Activated CD4-positive, CD25-positive, alpha-beta regulatory T cell treated with anti-CD3 and anti-CD28 coated beads, Interleukin-2, amount 50 U/mL, for 16 hours (primary cell): ENCODE measurements around the gene REPIN1.
"Not testable (repeated sequence)": the region's sequence is repeated elsewhere in the genome, so short reads cannot be mapped to it uniquely, and the experiment has no call there.

ENCODE experiments used
- DNase-seq: peaks from one replicate; pipeline ENCODE4 v3.0.0-alpha.2; 2020; ENCODE audit warnings: low read depth, low spot score

Gene REPIN1

GRCh38 chr7:150375662-150376521 is 7.3 kb downstream of the REPIN1 start:
- DNase-seq = no peak

DNA sequence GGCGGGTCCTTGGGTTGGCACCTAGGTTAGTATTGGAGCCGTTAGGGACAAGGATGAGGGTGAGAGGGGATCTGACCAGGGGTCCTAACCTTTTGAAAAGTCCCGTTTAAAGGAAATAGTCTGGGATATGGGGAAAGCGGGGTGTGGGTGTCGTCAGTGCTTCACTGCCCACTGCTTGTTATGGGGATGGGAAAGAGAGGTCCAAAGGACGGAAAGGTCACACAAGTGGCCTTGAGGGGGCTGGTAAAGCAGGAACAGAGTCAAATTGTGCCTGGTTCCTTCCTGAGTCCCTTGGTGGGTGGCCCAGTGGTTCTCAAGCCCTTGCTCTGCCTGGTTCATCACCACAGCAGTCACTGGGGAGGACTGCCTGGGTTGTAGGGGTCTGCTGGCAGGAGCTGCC is 7.9 kb downstream of the REPIN1 start:
- no peak for DNase-seq

DNA sequence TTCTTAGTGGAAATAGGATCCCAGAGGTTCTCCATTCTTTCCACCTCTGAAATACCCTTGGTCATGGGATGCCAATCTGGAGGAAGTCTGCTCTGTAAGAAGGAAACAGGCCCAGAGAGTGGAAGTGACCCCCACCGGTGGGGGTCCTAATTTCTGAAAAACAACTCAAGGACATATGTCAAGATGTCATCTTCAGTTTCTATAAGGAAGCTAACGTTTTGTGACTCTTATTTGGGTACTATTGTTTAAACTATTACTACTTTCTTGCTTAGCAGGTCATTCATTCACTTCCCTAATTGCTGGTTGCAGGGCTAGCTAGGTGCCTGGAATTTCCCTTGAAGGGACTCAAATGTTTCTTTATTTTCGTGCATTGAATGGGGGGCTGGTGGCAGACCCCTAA is 8.6 kb downstream of the REPIN1 start:
- no peak for DNase-seq

DNA sequence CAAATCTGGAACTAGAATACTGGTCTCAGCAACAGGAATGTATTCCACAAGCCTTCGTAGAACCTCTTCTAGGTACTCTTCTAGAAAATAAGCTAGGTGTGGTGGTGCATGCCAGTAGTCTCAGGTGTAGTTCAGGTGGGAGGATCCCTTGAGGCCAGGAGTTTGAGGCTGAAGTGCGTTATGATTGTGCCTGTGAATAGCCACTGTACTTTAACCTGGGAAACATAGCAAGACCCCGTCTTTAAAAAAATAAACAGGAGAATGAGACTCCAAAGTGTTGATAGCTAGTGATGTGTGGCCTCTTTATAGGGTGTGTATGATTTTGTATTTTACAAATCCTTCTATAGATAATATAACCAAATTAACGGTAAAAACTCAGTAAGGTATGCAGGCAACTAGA is 9.0 kb downstream of the REPIN1 start:
- no peak for DNase-seq

DNA sequence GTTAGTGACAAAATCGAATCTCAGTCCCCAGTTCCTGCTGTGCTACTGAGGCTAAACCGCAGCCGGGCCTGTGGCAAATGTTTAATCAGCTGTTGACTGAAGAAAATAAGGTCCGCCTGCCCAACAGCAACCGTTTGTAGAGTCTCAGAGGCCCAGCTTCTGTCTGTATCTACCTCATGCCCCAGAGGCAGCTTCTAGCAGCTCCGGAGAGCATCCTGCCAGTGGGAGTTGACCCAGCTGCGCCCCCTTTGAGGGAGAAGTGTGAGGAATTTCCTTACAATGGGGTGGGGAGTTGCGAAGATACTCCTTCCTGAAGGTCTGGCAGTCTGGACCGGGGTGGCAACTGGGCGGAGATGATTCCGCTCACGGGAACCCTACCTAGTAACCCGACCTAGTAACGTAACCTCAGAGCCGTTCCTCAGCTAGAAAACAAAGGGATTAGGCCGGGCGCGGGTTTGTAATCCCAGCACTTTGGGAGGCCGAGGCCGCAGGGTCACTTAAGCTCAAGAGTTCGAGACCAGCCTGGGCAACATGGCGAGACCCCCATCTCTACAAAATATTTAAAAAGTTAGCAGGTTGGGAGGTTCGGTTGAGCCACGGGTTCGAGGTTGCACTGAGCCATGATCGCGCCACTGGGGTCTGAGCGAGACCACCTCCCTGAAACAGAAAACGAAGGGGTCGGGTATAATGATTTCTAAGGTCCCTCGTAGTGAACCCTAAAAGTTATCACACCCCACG is 9.7 kb downstream of the REPIN1 start:
- DNase-seq = no peak

GRCh38 chr7:150378853-150379440 is 10.3 kb downstream of the REPIN1 start, which contains the start of gene ZNF775:
Gene ZNF775 (plus strand): TSS chr7:150379330. CDS start chr7:150388471, 9,141 bp downstream.
- peak; percentile 88 for DNase-seq

DNA sequence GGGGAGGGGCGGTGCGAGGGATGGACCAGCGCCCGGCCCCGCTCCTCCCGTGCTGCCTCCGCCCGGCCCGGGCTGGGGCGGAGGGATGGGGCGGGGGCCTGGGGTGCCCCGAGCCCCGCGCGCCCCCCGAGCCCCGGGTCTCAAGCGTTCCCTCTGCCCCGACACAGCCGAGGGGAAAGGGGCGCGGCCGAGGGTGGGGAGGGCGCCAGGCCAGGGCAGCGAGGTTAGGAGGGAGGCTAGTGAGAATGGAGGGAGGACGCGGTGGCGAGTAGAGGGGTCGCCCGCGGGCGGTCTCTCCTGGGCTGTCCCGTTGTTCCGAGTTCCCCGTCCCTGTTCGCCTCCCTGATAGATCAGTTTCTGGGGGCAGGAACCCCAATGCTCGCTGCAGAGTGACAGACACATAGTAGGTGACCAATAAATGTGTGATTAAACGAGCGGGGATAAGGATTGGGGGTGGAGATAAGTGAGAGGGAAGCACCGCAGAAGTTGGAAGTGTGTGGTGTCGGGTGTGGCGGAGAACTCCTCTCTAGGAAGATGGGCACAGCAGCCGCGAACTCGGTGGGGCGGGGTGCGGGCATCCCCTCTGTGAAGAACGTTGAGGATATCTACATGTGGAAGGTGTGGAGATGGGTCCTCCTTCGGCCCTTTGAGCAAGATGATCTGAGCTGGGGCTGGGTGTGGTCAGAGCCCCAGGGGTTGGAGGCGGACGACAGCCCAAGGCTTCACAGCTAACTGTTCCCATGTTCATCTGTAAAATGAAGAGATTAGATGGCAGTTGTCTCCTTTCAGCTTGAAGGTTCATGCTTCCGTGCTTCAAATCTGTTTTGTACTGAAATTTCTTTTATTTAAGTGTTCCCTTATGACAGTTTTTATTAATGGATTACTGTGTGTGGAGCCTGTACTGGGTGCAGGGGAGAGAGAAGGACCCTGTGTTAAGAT is 11.1 kb downstream of the REPIN1 start:
- DNase-seq = no peak

GRCh38 chr7:150380463-150380862 is 11.8 kb downstream of the REPIN1 start:
- no peak for DNase-seq

- DNase-seq = no peak
Measured at GRCh38 chr7:150381096-150381495, 12.5 kb downstream of the REPIN1 start.

- no peak for DNase-seq
Measured at GRCh38 chr7:150381785-150382122, 13.1 kb downstream of the REPIN1 start.

- no peak for DNase-seq
Measured at GRCh38 chr7:150382123-150382843, 13.7 kb downstream of the REPIN1 start.

- no peak for DNase-seq
Measured at GRCh38 chr7:150382844-150383225, 14.2 kb downstream of the REPIN1 start.

DNA sequence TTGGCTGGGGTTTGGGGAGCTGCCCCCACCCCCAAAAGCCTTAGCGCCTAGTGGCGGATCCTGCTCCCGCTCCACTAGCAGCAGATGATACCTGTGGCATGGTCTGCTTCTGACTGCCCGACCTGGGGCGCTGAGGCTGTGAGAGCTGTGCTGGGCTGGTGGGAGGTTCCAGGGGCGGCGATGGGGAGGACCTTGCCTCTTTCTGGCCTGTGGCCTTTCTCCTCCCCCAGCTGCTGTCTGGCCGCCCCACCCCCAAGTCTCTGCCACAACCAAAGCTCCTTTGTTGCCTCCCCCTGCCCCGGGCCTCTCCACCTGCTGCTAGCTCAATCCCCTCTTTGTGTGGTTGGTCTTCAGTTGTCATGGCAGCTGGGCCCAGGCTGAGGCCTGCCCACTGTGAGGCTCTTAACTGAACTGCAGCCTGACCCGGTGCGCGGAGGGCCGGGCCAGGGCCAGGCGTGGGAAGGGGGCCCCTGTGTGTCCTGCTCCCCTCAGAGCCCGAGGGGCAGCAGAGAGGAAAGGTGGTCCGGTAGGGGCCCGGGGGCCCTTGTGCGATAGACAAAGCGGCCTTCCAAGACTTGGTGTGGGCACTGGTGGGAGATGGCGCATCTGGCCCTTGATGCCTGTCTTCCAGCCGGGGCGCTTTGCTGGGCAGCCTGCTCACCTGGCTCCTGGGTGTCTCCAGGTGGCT is 15.2 kb downstream of the REPIN1 start:
- no peak for DNase-seq

GRCh38 chr7:150384406-150385301 is 16.0 kb downstream of the REPIN1 start:
- no peak for DNase-seq

DNA sequence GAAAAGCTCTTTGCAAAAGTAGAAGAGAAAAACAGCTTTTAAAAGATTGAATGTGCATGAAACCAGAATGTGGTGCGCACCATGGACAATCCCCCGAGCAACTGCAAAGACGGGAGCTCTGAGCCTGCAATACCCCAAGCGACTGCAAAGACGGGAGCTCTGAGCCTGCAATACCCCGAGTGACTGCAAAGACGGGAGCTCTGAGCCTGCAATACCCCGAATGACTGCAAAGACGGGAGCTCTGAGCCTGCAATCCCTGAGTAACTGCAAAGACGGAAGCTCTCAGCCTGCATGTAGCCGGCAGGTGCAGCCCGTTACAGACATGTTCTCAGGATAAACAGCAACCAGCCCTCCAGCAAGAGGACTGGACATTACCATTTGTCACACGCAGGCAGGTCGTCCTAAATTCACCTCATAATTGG is 16.7 kb downstream of the REPIN1 start:
- DNase-seq = no peak

GRCh38 chr7:150385884-150386283 is 17.3 kb downstream of the REPIN1 start:
- not testable (repeated sequence) for DNase-seq

DNA sequence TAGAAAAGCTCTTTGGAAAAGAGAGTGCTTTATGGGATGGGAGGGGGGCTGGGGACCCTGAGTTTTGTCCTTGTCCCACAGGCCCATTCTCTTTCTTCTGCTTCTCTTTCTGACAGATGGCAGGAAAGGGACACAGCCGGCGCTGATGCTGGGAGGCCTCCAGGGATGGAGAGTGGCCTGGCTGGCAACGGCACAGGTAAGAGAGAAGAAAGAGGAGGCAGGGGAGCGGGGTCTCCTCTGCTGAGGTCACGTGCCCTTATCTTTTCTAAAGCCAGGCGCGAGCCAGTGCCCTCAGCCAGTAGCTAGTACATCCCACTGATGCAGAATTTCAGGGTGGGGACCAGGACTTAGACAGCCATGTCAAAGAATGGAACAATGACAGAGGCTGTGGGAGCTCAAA is 19.7 kb downstream of the REPIN1 start:
- no peak for DNase-seq

- DNase-seq = no peak
Measured at GRCh38 chr7:150388709-150389531, 20.3 kb downstream of the REPIN1 start.

DNA sequence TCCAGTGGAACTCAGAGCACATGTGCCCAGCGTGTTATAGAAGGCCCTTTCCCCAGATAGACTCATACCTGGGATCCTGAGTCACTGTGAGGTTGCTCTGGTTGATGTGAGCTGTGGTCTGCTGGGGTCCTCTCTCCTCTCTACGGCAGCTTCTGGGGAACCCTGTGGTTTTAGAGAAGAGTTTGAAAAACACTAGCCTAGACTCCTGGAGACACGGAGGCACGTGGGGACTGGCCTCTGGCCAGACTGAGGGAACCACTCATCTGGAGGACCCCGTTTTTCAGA is 20.9 kb downstream of the REPIN1 start:
- DNase-seq = no peak
